Measurements from ENCODE around the gene VBP1. TPM values are rescaled to one million over a fixed set of nuclear protein-coding genes. Genes with fewer than 3 reads are reported as not detected.
"Not testable (repeated sequence)": the region's sequence is repeated elsewhere in the genome, so short reads cannot be mapped to it uniquely, and the experiment has no call there.

The VBP1 gene
- total RNA-seq, 3 donors from 2014 or later: 27.4 to 36.7 (median 32.8) TPM

DNA sequence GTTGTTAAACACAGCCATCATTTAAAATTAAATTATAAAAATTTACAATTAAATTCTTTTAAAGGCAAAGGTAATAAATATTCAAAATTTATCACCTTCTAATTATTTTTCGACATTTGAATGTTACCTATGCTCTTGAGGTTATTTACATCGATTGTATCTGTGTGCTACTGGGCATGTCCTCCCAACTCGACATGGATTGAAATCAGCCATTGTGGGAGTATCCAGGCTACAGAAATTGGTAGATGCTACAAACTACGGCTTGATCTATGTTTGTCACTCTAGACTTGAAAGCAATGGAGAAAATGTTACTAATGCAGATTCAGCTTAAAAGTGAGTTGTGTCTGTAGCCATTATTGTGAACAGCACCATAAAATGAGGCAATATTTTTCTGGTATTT, 2.5 kb upstream of the VBP1 start:
- ATAC-seq (no peak), DNase-seq (no peak)
- intact Hi-C loops (cut with DNase I, micrococcal nuclease): no loop called here
- Histone ChIP-seq H3K4me3 (no peak overlapping the region), H3K36me3 (ENCODE audit: low read depth) (no peaks in the 10 kb centered on the region), H3K4me1 (ENCODE audit: low read depth) (peaks cover 3% of the 10 kb centered on the region), H3K9me3 (no peaks in the 10 kb centered on the region)
- TF ChIP-seq, protein P1, sequence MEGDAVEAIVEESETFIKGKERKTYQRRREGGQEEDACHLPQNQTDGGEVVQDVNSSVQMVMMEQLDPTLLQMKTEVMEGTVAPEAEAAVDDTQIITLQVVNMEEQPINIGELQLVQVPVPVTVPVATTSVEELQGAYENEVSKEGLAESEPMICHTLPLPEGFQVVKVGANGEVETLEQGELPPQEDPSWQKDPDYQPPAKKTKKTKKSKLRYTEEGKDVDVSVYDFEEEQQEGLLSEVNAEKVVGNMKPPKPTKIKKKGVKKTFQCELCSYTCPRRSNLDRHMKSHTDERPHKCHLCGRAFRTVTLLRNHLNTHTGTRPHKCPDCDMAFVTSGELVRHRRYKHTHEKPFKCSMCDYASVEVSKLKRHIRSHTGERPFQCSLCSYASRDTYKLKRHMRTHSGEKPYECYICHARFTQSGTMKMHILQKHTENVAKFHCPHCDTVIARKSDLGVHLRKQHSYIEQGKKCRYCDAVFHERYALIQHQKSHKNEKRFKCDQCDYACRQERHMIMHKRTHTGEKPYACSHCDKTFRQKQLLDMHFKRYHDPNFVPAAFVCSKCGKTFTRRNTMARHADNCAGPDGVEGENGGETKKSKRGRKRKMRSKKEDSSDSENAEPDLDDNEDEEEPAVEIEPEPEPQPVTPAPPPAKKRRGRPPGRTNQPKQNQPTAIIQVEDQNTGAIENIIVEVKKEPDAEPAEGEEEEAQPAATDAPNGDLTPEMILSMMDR (IDR thresholded peaks at IDR 0.05): no peak

DNA sequence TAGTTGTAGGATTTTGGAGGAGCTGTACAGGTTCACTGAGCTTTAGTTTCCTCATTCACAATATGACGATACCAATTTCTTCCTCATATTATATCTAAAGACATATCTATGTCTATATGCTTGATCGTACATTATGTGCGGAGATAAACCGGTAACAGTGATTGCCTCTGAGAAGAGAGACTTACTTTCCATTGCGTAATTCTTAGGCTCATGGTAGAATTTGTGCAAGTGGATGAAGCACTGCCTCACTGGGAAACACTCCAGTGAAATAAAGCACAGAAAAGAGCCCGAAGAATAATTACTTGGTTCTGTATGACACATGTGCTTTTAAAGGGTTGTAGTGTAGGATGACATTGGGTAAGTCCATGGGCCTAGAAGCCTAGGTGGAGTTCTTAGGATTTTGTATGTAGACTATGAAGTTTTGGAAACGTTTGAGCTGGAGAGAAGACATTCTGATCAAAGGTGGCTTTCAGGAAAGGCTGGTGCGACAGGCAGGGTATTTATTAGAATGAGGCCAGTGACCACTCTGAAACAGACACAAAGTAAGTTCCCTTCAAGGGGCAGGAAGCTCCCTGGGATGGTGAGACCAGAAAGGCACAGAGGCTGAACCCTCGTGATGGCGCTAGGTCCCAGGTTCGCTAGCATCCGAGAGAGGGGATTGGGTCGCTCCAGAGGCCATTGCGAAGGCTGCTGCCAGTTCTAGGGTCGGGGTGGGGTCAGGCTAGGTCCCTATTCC, 649 bp upstream of the VBP1 start:
- DNase-seq: no peak
- peaks cover 3% of the 10 kb centered on the region for H3K4me1 ChIP-seq (ENCODE audit: low read depth)
- intact Hi-C loops (cut with DNase I, micrococcal nuclease): no loop called here
- H3K9me3 ChIP-seq: no peaks in the 10 kb centered on the region
- TF ChIP-seq, protein P1 (IDR thresholded peaks at IDR 0.05): no peak
- ATAC-seq: peak; percentile 35
- H3K36me3 ChIP-seq (ENCODE audit: low read depth): no peaks in the 10 kb centered on the region
- H3K4me3 ChIP-seq: peak overlapping the region; percentile 17

DNA sequence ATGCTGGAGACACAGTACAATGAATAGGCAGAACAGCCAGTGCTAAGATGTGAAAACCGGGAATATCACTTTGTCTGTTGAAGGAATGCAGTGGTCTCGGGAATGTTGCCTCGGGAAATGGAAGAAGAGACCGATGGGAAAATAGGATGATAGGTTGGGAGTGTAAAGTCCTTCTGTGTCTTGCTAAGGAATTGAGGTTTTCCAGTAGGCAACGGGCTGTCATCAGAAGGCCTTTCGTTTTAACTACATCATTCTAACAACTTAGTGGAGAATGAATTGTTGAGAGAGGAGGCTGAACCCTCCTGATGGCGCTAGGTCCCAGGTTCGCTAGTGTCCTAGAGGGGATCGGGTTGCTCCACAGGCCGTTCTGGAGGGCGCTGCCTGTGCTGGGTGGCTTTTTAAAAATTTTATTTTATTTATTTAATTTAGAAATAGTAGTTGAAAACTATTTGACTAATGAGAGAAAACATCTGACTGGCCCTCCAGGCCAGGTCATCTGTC, 730 bp downstream of the VBP1 start:
- ATAC-seq (no peak), DNase-seq (no peak)
- H3K4me3 ChIP-seq: no peak overlapping the region
- TF ChIP-seq, protein P1 (IDR thresholded peaks at IDR 0.05): no peak
- intact Hi-C loops (cut with DNase I, micrococcal nuclease): no loop called here
- no peaks in the 10 kb centered on the region for H3K36me3 ChIP-seq (ENCODE audit: low read depth)
- H3K9me3 ChIP-seq: no peaks in the 10 kb centered on the region
- peaks cover 3% of the 10 kb centered on the region for H3K4me1 ChIP-seq (ENCODE audit: low read depth)

DNA sequence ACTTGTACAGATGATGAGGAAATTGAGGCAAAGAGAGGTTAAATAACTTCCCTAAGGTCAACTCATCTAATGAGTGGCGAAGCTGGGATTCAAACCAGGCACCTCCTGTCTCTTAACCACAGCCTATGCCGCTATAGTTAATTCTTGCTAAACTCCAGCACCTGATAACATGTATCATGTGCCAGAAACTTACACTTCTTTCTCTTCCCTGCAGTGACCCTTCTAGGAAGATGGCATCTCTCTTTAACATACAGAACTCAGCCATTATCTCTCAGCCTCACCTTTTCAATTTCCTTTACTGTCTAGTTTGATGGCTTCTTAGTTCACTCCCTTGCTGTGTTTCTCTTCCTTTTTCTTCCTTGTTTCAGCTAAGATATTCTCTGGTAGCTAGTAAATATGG, 2.5 kb downstream of the VBP1 start:
- DNase-seq (no peak), ATAC-seq (no peak)
- H3K9me3 ChIP-seq: no peaks in the 10 kb centered on the region
- no peak overlapping the region for H3K4me3 ChIP-seq
- H3K4me1 ChIP-seq (ENCODE audit: low read depth): peaks cover 3% of the 10 kb centered on the region
- TF ChIP-seq, protein P1 (IDR thresholded peaks at IDR 0.05): no peak
- intact Hi-C loops (cut with DNase I, micrococcal nuclease): no loop called here
- no peaks in the 10 kb centered on the region for H3K36me3 ChIP-seq (ENCODE audit: low read depth)

DNA sequence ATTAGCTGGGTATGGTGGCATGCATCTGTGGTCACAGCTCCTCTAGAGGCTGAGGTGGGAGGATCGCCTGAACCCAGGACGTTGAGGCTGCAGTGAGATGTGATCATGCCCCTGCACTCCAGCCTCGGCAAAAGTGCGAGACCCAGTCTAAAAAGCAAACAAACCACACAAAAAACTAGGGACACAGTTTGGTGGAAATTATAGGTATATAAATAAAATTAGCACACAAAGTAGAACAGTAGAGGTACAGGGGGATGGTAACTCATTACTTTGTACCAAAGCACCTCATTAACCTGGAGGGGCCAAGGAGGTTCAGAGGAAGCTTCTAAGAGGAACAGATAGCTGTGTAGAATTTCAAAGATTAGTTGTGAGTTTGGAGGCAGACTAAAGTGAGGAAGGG, 5.1 kb downstream of the VBP1 start:
- Histone ChIP-seq H3K4me3 (no peak overlapping the region), H3K4me1 (ENCODE audit: low read depth) (peaks cover 3% of the 10 kb centered on the region), H3K9me3 (no peaks in the 10 kb centered on the region), H3K36me3 (ENCODE audit: low read depth) (no peaks in the 10 kb centered on the region)
- no peak for ATAC-seq
- TF ChIP-seq, protein P1 (IDR thresholded peaks at IDR 0.05): no peak
- DNase-seq: no peak
- intact Hi-C loops (cut with DNase I, micrococcal nuclease): no loop called here

DNA sequence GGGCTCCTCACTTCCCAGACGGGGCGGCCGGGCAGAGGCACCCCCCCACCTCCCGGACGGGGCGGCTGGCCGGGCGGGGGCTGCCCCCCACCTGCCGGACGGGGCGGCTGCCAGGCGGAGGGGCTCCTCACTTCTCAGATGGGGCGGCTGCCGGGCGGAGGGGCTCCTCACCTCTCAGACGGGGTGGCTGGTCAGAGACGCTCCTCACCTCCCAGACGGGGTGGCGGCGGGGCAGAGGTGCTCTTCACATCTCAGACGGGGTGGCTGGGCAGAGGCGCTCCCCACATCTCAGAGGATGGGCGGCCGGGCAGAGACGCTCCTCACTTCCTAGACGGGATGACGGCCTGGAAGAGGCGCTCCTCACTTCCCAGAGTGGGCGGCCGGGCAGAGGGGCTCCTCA, 7.5 kb downstream of the VBP1 start:
- H3K9me3 ChIP-seq; intact Hi-C loops (cut with DNase I, micrococcal nuclease); DNase-seq; H3K4me1 ChIP-seq (ENCODE audit: low read depth); ATAC-seq; H3K36me3 ChIP-seq (ENCODE audit: low read depth); H3K4me3 ChIP-seq: not testable (repeated sequence)
